ENCODE results near the gene HOXC11.

DNA sequence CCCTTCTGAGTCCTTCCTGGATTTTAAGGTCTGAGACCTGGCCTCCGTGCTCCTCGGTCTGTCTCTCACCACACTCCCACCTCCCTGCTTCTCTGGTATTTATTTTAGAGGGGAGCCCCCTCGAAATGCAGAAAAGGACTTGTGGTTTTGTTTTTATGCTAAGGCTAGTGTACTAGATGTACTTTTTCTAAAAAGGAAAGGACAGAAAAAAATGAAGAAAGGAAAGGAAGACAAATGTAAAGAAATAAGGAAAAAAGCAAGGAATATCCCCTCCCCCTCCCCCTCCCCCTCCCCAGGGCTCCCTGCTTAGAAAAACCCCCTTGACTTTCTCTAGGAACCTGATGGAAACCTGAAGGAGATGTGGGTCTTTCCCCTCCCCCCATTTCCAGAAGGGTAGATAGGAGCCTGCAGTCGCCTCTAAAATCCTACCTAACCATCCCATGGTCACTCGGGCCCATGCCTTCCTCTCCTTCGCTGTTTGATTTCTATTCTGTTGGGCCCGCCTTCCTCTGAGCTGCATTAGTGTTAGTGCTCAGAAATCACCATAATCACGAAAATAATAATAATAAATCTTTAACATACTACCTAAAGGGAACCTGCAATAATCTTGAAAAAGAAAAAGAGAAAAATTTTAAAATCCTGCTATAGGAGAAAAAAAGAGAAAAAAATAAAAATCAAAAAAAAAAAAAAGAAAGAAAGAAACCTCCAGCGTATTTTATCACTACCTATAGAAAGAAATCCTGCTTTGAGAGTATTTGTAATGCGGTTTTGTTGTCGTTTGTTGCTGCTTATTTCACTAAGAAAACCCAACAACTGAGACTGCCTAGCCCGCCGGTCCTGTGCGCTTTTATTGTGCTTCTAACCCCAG, 39.0 kb downstream of the HOXC11 start:
- TF ChIP-seq POLR2A (IDR thresholded peaks at IDR 0.05) (no peak), POLR2AphosphoS5 (IDR thresholded peaks at IDR 0.05) (no peak)
- TF ChIP-seq, protein P1, sequence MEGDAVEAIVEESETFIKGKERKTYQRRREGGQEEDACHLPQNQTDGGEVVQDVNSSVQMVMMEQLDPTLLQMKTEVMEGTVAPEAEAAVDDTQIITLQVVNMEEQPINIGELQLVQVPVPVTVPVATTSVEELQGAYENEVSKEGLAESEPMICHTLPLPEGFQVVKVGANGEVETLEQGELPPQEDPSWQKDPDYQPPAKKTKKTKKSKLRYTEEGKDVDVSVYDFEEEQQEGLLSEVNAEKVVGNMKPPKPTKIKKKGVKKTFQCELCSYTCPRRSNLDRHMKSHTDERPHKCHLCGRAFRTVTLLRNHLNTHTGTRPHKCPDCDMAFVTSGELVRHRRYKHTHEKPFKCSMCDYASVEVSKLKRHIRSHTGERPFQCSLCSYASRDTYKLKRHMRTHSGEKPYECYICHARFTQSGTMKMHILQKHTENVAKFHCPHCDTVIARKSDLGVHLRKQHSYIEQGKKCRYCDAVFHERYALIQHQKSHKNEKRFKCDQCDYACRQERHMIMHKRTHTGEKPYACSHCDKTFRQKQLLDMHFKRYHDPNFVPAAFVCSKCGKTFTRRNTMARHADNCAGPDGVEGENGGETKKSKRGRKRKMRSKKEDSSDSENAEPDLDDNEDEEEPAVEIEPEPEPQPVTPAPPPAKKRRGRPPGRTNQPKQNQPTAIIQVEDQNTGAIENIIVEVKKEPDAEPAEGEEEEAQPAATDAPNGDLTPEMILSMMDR (IDR thresholded peaks at IDR 0.05): no peak
